Trophoblast cell (in vitro differentiated cells and primary cell): ENCODE measurements around the gene TNFSF11.
"Not testable (repeated sequence)": the region's sequence is repeated elsewhere in the genome, so short reads cannot be mapped to it uniquely, and the experiment has no call there.

Source experiments
- DNase-seq, 2 donors: peaks; one replicate each; pipeline ENCODE4 v3.0.0-alpha.2; 2016
- H2AFZ ChIP-seq: 2 replicates; pipeline ENCODE4 v1.6.1; 2013; ENCODE audit warnings: low read length, moderate library complexity, mild to moderate bottlenecking; ENCODE audit not compliant: insufficient read depth, poor library complexity
- H2AK5ac ChIP-seq: 2 replicates; pipeline ENCODE4 v1.6.1; 2013; ENCODE audit warnings: mild to moderate bottlenecking, low read length
- H2BK120ac ChIP-seq: 2 replicates; pipeline ENCODE4 v1.6.1; 2013; ENCODE audit warnings: low read length, mild to moderate bottlenecking, moderate library complexity; ENCODE audit not compliant: insufficient read depth, poor library complexity
- H2BK12ac ChIP-seq: 2 replicates; pipeline ENCODE4 v1.6.1; 2013; ENCODE audit warnings: mild to moderate bottlenecking, low read length, moderate library complexity
- H2BK5ac ChIP-seq: 2 replicates; pipeline ENCODE4 v1.6.1; 2013; ENCODE audit warnings: low read length, low read depth, moderate library complexity, mild to moderate bottlenecking; ENCODE audit not compliant: poor library complexity
- H3K14ac ChIP-seq: 2 replicates; pipeline ENCODE4 v1.6.1; 2013; ENCODE audit warnings: mild to moderate bottlenecking, low read length
- H3K18ac ChIP-seq: 2 replicates; pipeline ENCODE4 v1.6.1; 2013; ENCODE audit warnings: mild to moderate bottlenecking, low read length
- H3K23ac ChIP-seq: 2 replicates; pipeline ENCODE4 v1.6.1; 2013; ENCODE audit warnings: low read length
- H3K27ac ChIP-seq: 2 replicates; pipeline ENCODE4 v1.5.1; 2013; ENCODE audit warnings: low read depth, mild to moderate bottlenecking, inconsistent platforms, low read length, moderate library complexity
- H3K27me3 ChIP-seq: 2 replicates; pipeline ENCODE4 v1.6.1; 2013; ENCODE audit warnings: inconsistent platforms, mild to moderate bottlenecking, low read length, moderate library complexity; ENCODE audit not compliant: insufficient read depth
- H3K36me3 ChIP-seq, 2 experiments: 1 replicate in 1 of 2; 2 replicates in 1 of 2; pipeline ENCODE4 v1.6.1; 2013; ENCODE audit warnings: low read length in 2 of 2, mild to moderate bottlenecking in 2 of 2, moderate library complexity in 1 of 2; ENCODE audit not compliant: insufficient read depth in 2 of 2, control insufficient read depth in 1 of 2
- H3K4ac ChIP-seq: 2 replicates; pipeline ENCODE4 v1.6.1; 2013; ENCODE audit warnings: low read depth, mild to moderate bottlenecking, low read length, moderate library complexity
- H3K4me1 ChIP-seq, 2 experiments: 1 replicate in 1 of 2; 2 replicates in 1 of 2; pipeline ENCODE4 v1.6.1; 2013; ENCODE audit warnings: low read length in 2 of 2, mild to moderate bottlenecking in 2 of 2, moderate library complexity in 1 of 2; ENCODE audit not compliant: insufficient read depth in 2 of 2, control insufficient read depth in 1 of 2
- H3K4me2 ChIP-seq: 2 replicates; pipeline ENCODE4 v1.6.1; 2013; ENCODE audit warnings: inconsistent platforms, mild to moderate bottlenecking, low read length, moderate library complexity
- H3K4me3 ChIP-seq: 2 replicates; pipeline ENCODE4 v1.5.1; 2013; ENCODE audit warnings: mild to moderate bottlenecking, low read depth, low read length, inconsistent platforms
- H3K79me1 ChIP-seq: one replicate; pipeline ENCODE4 v1.6.1; 2013; ENCODE audit warnings: low read length
- H3K79me2 ChIP-seq: 2 replicates; pipeline ENCODE4 v1.6.1; 2013; ENCODE audit warnings: low read length, mild to moderate bottlenecking; ENCODE audit not compliant: control insufficient read depth, insufficient read depth, poor library complexity
- H3K9ac ChIP-seq: 2 replicates; pipeline ENCODE4 v1.6.1; 2013; ENCODE audit warnings: mild to moderate bottlenecking, low read length
- H3K9me3 ChIP-seq: 2 replicates; pipeline ENCODE4 v1.6.1; 2013; ENCODE audit warnings: low read depth, mild to moderate bottlenecking, control low read depth, inconsistent platforms, low read length; ENCODE audit not compliant: insufficient read depth
- H4K12ac ChIP-seq: 2 replicates; pipeline ENCODE4 v1.6.1; 2013; ENCODE audit warnings: low read depth, mild to moderate bottlenecking, low read length, moderate library complexity
- H4K8ac ChIP-seq: 2 replicates; pipeline ENCODE4 v1.6.1; 2013; ENCODE audit warnings: low read depth, mild to moderate bottlenecking, low read length, moderate library complexity
- H4K91ac ChIP-seq: one replicate; pipeline ENCODE4 v1.6.1; 2013; ENCODE audit warnings: low read depth, mild to moderate bottlenecking, low read length, moderate library complexity
- WGBS: extraction: QIAGEN DNeasy Blood & Tissue Kit; methylation state at CpG from one replicate; pipeline ENCODE4 v1.1.7; 2013; ENCODE audit warnings: missing lambda C conversion rate; ENCODE audit not compliant: insufficient read length, insufficient coverage; ENCODE audit errors: extremely low coverage; 5-methylcytosine and 5-hydroxymethylcytosine counted together

Gene TNFSF11

GRCh38 chr13:42560320-42560719 is 13.6 kb upstream of the TNFSF11 start:
- H4K8ac ChIP-seq, H3K4me3 ChIP-seq, H2AK5ac ChIP-seq, H3K4me2 ChIP-seq, H4K12ac ChIP-seq, H3K4me1 ChIP-seq, H3K9me3 ChIP-seq, DNase-seq, H2BK5ac ChIP-seq, H2BK12ac ChIP-seq, H3K79me2 ChIP-seq, H2BK120ac ChIP-seq, H3K23ac ChIP-seq, H3K79me1 ChIP-seq, H3K27ac ChIP-seq, H4K91ac ChIP-seq, H2AFZ ChIP-seq, H3K14ac ChIP-seq, H3K4ac ChIP-seq, H3K18ac ChIP-seq, H3K36me3 ChIP-seq, H3K27me3 ChIP-seq, H3K9ac ChIP-seq: not testable (repeated sequence)
- no CpG with 5 or more reads among the region's 6 CpGs for WGBS

GRCh38 chr13:42561752-42562467 is 12.0 kb upstream of the TNFSF11 start:
- no peak overlapping the region for H3K14ac ChIP-seq
- H3K79me2 ChIP-seq: no peaks in the 10 kb centered on the region
- no peak overlapping the region for H3K18ac ChIP-seq
- H3K4me3 ChIP-seq: no peak overlapping the region
- H2BK5ac ChIP-seq: no peak overlapping the region
- no CpG with 5 or more reads among the region's 3 CpGs for WGBS
- no peak overlapping the region for H4K8ac ChIP-seq
- no peak overlapping the region for H3K23ac ChIP-seq
- H2BK120ac ChIP-seq: no peak overlapping the region
- no peaks in the 10 kb centered on the region for H3K79me1 ChIP-seq
- H3K4me2 ChIP-seq: no peak overlapping the region
- H3K27me3 ChIP-seq: no peaks in the 10 kb centered on the region
- H3K9me3 ChIP-seq: peaks cover 5% of the 10 kb centered on the region
- H4K12ac ChIP-seq: no peak overlapping the region
- H4K91ac ChIP-seq: no peak overlapping the region
- no peaks in the 10 kb centered on the region for H3K4me1 ChIP-seq
- no peak overlapping the region for H2AK5ac ChIP-seq
- no peak overlapping the region for H2AFZ ChIP-seq
- no peak overlapping the region for H2BK12ac ChIP-seq
- peak overlapping the region; percentile 2 for H3K9ac ChIP-seq
- no peak overlapping the region for H3K27ac ChIP-seq
- H3K4ac ChIP-seq: no peak overlapping the region
- no peaks in the 10 kb centered on the region for H3K36me3 ChIP-seq
- no peak for DNase-seq

- no peak overlapping the region for H3K9ac ChIP-seq
- H2BK120ac ChIP-seq: no peak overlapping the region
- H3K18ac ChIP-seq: no peak overlapping the region
- H3K4me3 ChIP-seq: no peak overlapping the region
- no peak overlapping the region for H4K8ac ChIP-seq
- H4K12ac ChIP-seq: no peak overlapping the region
- no peak overlapping the region for H3K14ac ChIP-seq
- H3K79me1 ChIP-seq: no peaks in the 10 kb centered on the region
- H2AK5ac ChIP-seq: no peak overlapping the region
- H3K79me2 ChIP-seq: no peaks in the 10 kb centered on the region
- H3K4me1 ChIP-seq: no peaks in the 10 kb centered on the region
- no peak overlapping the region for H3K23ac ChIP-seq
- H3K9me3 ChIP-seq: no peaks in the 10 kb centered on the region
- H3K36me3 ChIP-seq: no peaks in the 10 kb centered on the region
- DNase-seq: no peak
- no peak overlapping the region for H2BK5ac ChIP-seq
- H2AFZ ChIP-seq: no peak overlapping the region
- no peak overlapping the region for H2BK12ac ChIP-seq
- H3K27ac ChIP-seq: no peak overlapping the region
- H3K27me3 ChIP-seq: no peaks in the 10 kb centered on the region
- no peak overlapping the region for H3K4me2 ChIP-seq
- H4K91ac ChIP-seq: no peak overlapping the region
- no peak overlapping the region for H3K4ac ChIP-seq
- no CpG with 5 or more reads among the region's 2 CpGs for WGBS
Observed at GRCh38 chr13:42567906-42568305, 6.0 kb upstream of the TNFSF11 start.

- H3K23ac ChIP-seq: no peak overlapping the region
- H3K4me3 ChIP-seq: no peak overlapping the region
- H2BK120ac ChIP-seq: no peak overlapping the region
- H3K9ac ChIP-seq: no peak overlapping the region
- no peaks in the 10 kb centered on the region for H3K79me1 ChIP-seq
- peaks cover 12% of the 10 kb centered on the region for H3K27me3 ChIP-seq
- DNase-seq: no peak
- H3K4ac ChIP-seq: no peak overlapping the region
- no peak overlapping the region for H4K12ac ChIP-seq
- no peak overlapping the region for H4K91ac ChIP-seq
- H2AFZ ChIP-seq: no peak overlapping the region
- no peak overlapping the region for H3K27ac ChIP-seq
- no peak overlapping the region for H4K8ac ChIP-seq
- H2BK5ac ChIP-seq: no peak overlapping the region
- H3K14ac ChIP-seq: no peak overlapping the region
- no peak overlapping the region for H2AK5ac ChIP-seq
- H2BK12ac ChIP-seq: no peak overlapping the region
- no peaks in the 10 kb centered on the region for H3K36me3 ChIP-seq
- WGBS: no CpG with 5 or more reads among the region's 3 CpGs
- H3K9me3 ChIP-seq: no peaks in the 10 kb centered on the region
- H3K18ac ChIP-seq: no peak overlapping the region
- no peak overlapping the region for H3K4me2 ChIP-seq
- no peaks in the 10 kb centered on the region for H3K79me2 ChIP-seq
- H3K4me1 ChIP-seq: peaks cover 4 to 6% of the 10 kb centered on the region in 2 experiments
Observed at GRCh38 chr13:42569576-42570344, 4.2 kb upstream of the TNFSF11 start.
